Skeletal muscle tissue (tissue), 5 donors: ENCODE data around the gene POTEH. TPM values are rescaled to one million over a fixed set of nuclear protein-coding genes. Genes with fewer than 3 reads are reported as not detected.
"Not testable (repeated sequence)": the region's sequence is repeated elsewhere in the genome, so short reads cannot be mapped to it uniquely, and the experiment has no call there.

Experiments used
- H3K27ac ChIP-seq: one replicate; pipeline ENCODE4 v1.7.0; 2013; ENCODE audit warnings: mild to moderate bottlenecking, low read depth, low read length, inconsistent platforms
- H3K27me3 ChIP-seq, 3 donors: one replicate each; pipeline ENCODE4 v1.7.0; 2013; ENCODE audit warnings: low read length in 3 of 3; ENCODE audit not compliant: control insufficient read depth in 3 of 3, insufficient read depth in 3 of 3
- H3K36me3 ChIP-seq, 3 donors: one replicate each; pipeline ENCODE4 v1.7.0; 2013; ENCODE audit warnings: low read length in 3 of 3; ENCODE audit not compliant: control insufficient read depth in 3 of 3, insufficient read depth in 3 of 3
- H3K4me1 ChIP-seq, 3 donors: one replicate each; pipeline ENCODE4 v1.7.0; 2013; ENCODE audit warnings: low read length in 3 of 3, mild to moderate bottlenecking in 3 of 3; ENCODE audit not compliant: control insufficient read depth in 3 of 3, insufficient read depth in 3 of 3
- H3K4me3 ChIP-seq, 3 donors: one replicate each; pipeline ENCODE4 v1.7.0; 2013; ENCODE audit warnings: low read length in 3 of 3
- H3K9ac ChIP-seq, 3 donors: one replicate each; pipeline ENCODE4 v1.7.0; 2013; ENCODE audit warnings: low read length in 3 of 3, mild to moderate bottlenecking in 3 of 3, moderate library complexity in 2 of 3, low read depth in 1 of 3
- H3K9me3 ChIP-seq, 3 donors: one replicate each; pipeline ENCODE4 v1.7.0; 2013; ENCODE audit warnings: low read length in 3 of 3; ENCODE audit not compliant: control insufficient read depth in 3 of 3
- small RNA-seq: library from RNA; depleted of rRNA; stranded (forward); fragments of <200 nt; gene quantifications from one replicate; pipeline ENCODE3, GENCODE V24; 2014
- total RNA-seq: library from RNA; depleted of rRNA; stranded (reverse); fragments of >200 nt; gene quantifications from one replicate; pipeline ENCODE4 v1.2.3, GENCODE V29; 2014
- donor health status: Osteomylitis.

The POTEH gene
- total RNA-seq, 1 donor from 2014 or later, result not detected

DNA sequence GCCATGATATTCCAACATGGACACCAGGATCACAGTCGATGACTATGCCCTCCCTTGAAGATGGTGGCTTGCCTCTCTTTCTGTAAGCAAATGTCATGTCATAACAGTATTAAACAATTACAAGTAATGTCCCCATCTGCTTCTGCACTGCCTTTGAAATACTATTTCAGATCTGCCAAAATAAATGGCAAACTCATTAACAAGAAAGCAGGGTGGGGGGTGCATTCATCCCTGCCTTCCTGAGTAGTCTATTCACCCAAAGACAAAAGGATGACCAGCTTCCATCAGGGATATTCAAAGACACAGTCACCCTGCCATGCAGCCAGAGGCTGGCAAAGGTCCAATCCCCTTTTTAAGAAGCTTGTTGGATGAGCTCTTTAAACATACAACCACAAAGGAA is 73.7 kb downstream of the POTEH start:
- H3K27ac ChIP-seq, H3K9me3 ChIP-seq, H3K4me3 ChIP-seq, H3K4me1 ChIP-seq, H3K36me3 ChIP-seq, H3K9ac ChIP-seq, H3K27me3 ChIP-seq: not testable (repeated sequence)

Small RNA genes lying within 50 kb of the gene (small RNA-seq; reads per million reads assigned to genes)
- gene RNU6-816P, result not detected

Other genes starting within 250 kb of the POTEH start
- gene OR11H1, start 161.8 kb upstream of the POTEH start, total RNA-seq, result not detected